WTC11 (cell line): ENCODE data around the gene PSMB10.

Experiments used
- ATF1 ChIP-seq: sonication (generic); formaldehyde crosslinking; IDR thresholded peaks from 2 replicates; pipeline ENCODE4 v1.8.1; 2023; ENCODE audit warnings: mild to moderate bottlenecking, moderate library complexity, missing genetic modification reagents
- CREB1 ChIP-seq: sonication (generic); formaldehyde crosslinking; IDR thresholded peaks from 2 replicates; pipeline ENCODE4 v1.8.0; 2023; ENCODE audit warnings: mild to moderate bottlenecking, missing genetic modification reagents
- IRF2 ChIP-seq: sonication (generic); formaldehyde crosslinking; IDR thresholded peaks from 2 replicates; pipeline ENCODE4 v1.8.0; 2022; ENCODE audit warnings: low read depth, missing genetic modification reagents, borderline replicate concordance
- JUN ChIP-seq: sonication (generic); formaldehyde crosslinking; IDR thresholded peaks from 2 replicates; pipeline ENCODE4 v1.8.0; 2023; ENCODE audit warnings: mild to moderate bottlenecking, missing genetic modification reagents
- NR1H2 ChIP-seq: sonication (generic); formaldehyde crosslinking; IDR thresholded peaks from 2 replicates; pipeline ENCODE4 v1.9.0; 2021; ENCODE audit warnings: mild to moderate bottlenecking, moderate library complexity, missing genetic modification reagents
- OVOL2 ChIP-seq: fragments of 250-450 bp; sonication (Bioruptor Pico); IDR thresholded peaks from 2 replicates; pipeline ENCODE4 v1.9.0; 2021; ENCODE audit warnings: mild to moderate bottlenecking, borderline replicate concordance
- SP1 ChIP-seq: sonication (generic); formaldehyde crosslinking; conservative IDR thresholded peaks from 2 replicates; pipeline ENCODE4 v1.8.1; 2022; ENCODE audit warnings: missing genetic modification reagents
- TCF7 ChIP-seq: sonication (generic); formaldehyde crosslinking; IDR thresholded peaks from 2 replicates; pipeline ENCODE4 v1.8.0; 2022; ENCODE audit warnings: mild to moderate bottlenecking, low read depth, missing genetic modification reagents, moderate library complexity
- TF ChIP-seq, protein P1 (sequence below): fragments of 200-600 bp; IDR thresholded peaks from 2 replicates; pipeline ENCODE4 v1.8.0; 2022; ENCODE audit warnings: antibody characterized with exemption
- TF ChIP-seq, protein P2 (sequence below): sonication (generic); formaldehyde crosslinking; conservative IDR thresholded peaks from 2 replicates; pipeline ENCODE4 v1.8.1; 2022; ENCODE audit warnings: mild to moderate bottlenecking, missing genetic modification reagents
- TF ChIP-seq, protein P3 (sequence below): sonication (generic); formaldehyde crosslinking; IDR thresholded peaks from 2 replicates; pipeline ENCODE4 v1.8.0; 2022; ENCODE audit warnings: missing genetic modification reagents

DNA sequence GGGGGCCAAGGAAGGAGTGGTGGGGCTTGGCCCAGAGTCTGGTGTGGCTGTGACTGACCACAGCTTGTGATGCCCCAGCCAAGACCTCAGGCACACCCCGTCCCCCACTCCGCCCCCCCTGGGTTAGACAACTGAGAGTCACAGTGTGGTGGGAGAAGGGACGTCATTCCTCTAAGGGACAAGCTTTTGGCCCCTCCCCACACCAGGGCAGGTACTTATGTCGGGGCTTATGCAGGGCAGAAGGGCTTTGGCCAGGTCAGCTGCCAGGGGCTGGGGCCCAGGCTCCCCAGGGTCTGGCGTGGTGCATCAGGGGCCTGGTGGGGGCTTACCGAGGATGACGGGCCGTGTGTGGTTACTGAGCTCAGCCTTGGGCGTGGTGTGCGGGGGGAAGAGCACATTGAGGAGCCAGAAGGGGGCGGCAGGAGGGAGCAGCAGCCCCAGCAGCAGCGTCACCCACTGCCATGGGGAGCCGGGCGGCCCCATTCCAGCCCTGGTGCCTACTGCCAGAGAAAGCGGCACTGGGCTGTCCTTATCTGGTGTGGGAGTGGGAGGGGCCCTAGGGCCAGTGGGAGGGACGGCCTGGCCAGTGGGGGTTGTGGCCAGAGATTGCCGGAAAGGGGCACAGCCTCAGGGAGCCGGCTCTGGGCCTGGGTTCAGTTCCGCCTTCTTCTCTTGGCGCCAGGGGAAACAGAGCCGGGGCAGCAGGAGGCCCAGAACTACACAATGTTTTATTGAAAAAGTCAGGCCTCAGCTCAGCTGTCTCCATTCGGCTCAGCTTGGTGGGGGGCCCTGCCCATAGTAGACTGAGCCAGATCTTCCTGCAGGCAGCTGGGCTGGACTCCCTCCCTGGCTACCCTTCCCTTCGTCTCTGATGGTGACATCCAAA is 7.2 kb upstream of the PSMB10 start, which contains the start of gene LCAT:
- TF ChIP-seq ATF1 (CRISPR knock-in tag): no peak
- TF ChIP-seq SP1 (CRISPR knock-in tag): no peak
- TF ChIP-seq, protein P1, sequence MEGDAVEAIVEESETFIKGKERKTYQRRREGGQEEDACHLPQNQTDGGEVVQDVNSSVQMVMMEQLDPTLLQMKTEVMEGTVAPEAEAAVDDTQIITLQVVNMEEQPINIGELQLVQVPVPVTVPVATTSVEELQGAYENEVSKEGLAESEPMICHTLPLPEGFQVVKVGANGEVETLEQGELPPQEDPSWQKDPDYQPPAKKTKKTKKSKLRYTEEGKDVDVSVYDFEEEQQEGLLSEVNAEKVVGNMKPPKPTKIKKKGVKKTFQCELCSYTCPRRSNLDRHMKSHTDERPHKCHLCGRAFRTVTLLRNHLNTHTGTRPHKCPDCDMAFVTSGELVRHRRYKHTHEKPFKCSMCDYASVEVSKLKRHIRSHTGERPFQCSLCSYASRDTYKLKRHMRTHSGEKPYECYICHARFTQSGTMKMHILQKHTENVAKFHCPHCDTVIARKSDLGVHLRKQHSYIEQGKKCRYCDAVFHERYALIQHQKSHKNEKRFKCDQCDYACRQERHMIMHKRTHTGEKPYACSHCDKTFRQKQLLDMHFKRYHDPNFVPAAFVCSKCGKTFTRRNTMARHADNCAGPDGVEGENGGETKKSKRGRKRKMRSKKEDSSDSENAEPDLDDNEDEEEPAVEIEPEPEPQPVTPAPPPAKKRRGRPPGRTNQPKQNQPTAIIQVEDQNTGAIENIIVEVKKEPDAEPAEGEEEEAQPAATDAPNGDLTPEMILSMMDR: no peak
- no peak for TF ChIP-seq CREB1 (CRISPR knock-in tag)
- no peak for TF ChIP-seq NR1H2 (CRISPR knock-in tag)
- TF ChIP-seq JUN: no peak
- TF ChIP-seq TCF7 (CRISPR knock-in tag): no peak
- TF ChIP-seq, protein P2, sequence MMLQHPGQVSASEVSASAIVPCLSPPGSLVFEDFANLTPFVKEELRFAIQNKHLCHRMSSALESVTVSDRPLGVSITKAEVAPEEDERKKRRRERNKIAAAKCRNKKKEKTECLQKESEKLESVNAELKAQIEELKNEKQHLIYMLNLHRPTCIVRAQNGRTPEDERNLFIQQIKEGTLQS: no peak
- TF ChIP-seq, protein P3, sequence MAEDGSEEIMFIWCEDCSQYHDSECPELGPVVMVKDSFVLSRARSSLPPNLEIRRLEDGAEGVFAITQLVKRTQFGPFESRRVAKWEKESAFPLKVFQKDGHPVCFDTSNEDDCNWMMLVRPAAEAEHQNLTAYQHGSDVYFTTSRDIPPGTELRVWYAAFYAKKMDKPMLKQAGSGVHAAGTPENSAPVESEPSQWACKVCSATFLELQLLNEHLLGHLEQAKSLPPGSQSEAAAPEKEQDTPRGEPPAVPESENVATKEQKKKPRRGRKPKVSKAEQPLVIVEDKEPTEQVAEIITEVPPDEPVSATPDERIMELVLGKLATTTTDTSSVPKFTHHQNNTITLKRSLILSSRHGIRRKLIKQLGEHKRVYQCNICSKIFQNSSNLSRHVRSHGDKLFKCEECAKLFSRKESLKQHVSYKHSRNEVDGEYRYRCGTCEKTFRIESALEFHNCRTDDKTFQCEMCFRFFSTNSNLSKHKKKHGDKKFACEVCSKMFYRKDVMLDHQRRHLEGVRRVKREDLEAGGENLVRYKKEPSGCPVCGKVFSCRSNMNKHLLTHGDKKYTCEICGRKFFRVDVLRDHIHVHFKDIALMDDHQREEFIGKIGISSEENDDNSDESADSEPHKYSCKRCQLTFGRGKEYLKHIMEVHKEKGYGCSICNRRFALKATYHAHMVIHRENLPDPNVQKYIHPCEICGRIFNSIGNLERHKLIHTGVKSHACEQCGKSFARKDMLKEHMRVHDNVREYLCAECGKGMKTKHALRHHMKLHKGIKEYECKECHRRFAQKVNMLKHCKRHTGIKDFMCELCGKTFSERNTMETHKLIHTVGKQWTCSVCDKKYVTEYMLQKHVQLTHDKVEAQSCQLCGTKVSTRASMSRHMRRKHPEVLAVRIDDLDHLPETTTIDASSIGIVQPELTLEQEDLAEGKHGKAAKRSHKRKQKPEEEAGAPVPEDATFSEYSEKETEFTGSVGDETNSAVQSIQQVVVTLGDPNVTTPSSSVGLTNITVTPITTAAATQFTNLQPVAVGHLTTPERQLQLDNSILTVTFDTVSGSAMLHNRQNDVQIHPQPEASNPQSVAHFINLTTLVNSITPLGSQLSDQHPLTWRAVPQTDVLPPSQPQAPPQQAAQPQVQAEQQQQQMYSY (CRISPR knock-in tag): no peak
- TF ChIP-seq IRF2: no peak
- TF ChIP-seq OVOL2 (CRISPR knock-in tag): no peak
